GM23248 (cell line): Measurements from ENCODE around the gene SV2B. TPM values are rescaled to one million over a fixed set of nuclear protein-coding genes. Genes with fewer than 3 reads are reported as not detected.

ENCODE experiments used
- DNase-seq: peaks from one replicate; pipeline ENCODE4 v3.0.0-alpha.2; 2015
- H2AFZ ChIP-seq: fragments of 200-600 bp; sonication (generic); 2 replicates; pipeline ENCODE4 v1.6.1; 2016; ENCODE audit warnings: antibody characterized with exemption
- H3F3A ChIP-seq: fragments of 200-600 bp; sonication (generic); 2 replicates; pipeline ENCODE4 v1.6.1; 2016; ENCODE audit warnings: mild to moderate bottlenecking, antibody characterized with exemption, mixed run types; ENCODE audit not compliant: insufficient read depth
- H3K27ac ChIP-seq: fragments of 200-600 bp; sonication (generic); 2 replicates; pipeline ENCODE4 v1.5.1; 2016; ENCODE audit warnings: mild to moderate bottlenecking
- H3K27me3 ChIP-seq: fragments of 200-600 bp; sonication (generic); replicated peaks from 2 replicates; pipeline ENCODE4 v1.6.1; 2016; ENCODE audit warnings: mild to moderate bottlenecking; ENCODE audit not compliant: insufficient read depth
- H3K36me3 ChIP-seq: fragments of 200-600 bp; sonication (generic); 2 replicates; pipeline ENCODE4 v1.6.1; 2016; ENCODE audit warnings: low read depth, mild to moderate bottlenecking
- H3K4me1 ChIP-seq: fragments of 200-600 bp; sonication (generic); 2 replicates; pipeline ENCODE4 v1.6.1; 2016; ENCODE audit warnings: mild to moderate bottlenecking; ENCODE audit not compliant: insufficient read depth
- H3K4me2 ChIP-seq: fragments of 200-600 bp; sonication (generic); one replicate; pipeline ENCODE4 v1.6.1; 2016; ENCODE audit warnings: mild to moderate bottlenecking; ENCODE audit not compliant: unreplicated experiment
- H3K4me3 ChIP-seq: fragments of 200-600 bp; sonication (generic); 2 replicates; pipeline ENCODE4 v1.5.1; 2016; ENCODE audit warnings: mild to moderate bottlenecking
- H3K79me2 ChIP-seq: fragments of 200-600 bp; sonication (generic); 2 replicates; pipeline ENCODE4 v1.6.1; 2016; ENCODE audit warnings: mild to moderate bottlenecking; ENCODE audit not compliant: insufficient read depth
- H3K9ac ChIP-seq: fragments of 200-600 bp; sonication (generic); 2 replicates; pipeline ENCODE4 v1.6.1; 2016; ENCODE audit warnings: mild to moderate bottlenecking
- H3K9me2 ChIP-seq: fragments of 200-600 bp; sonication (generic); 2 replicates; pipeline ENCODE4 v1.6.1; 2016; ENCODE audit warnings: mixed run types, mild to moderate bottlenecking, moderate library complexity; ENCODE audit not compliant: insufficient read depth
- H3K9me3 ChIP-seq: fragments of 200-600 bp; sonication (generic); one replicate; pipeline ENCODE4 v1.6.1; 2017; ENCODE audit warnings: low read depth
- H4K20me1 ChIP-seq: fragments of 200-600 bp; sonication (generic); 2 replicates; pipeline ENCODE4 v1.6.0; 2016; ENCODE audit not compliant: insufficient read depth
- EZH2 ChIP-seq: fragments of 200-600 bp; sonication (generic); IDR thresholded peaks from 2 replicates; pipeline ENCODE4 v1.6.1; 2018; ENCODE audit warnings: antibody characterized with exemption, mild to moderate bottlenecking; ENCODE audit not compliant: insufficient read depth, poor library complexity, severe bottlenecking
- EZH2phosphoT487 ChIP-seq: fragments of 200-600 bp; sonication (generic); IDR thresholded peaks from 2 replicates; pipeline ENCODE4 v1.6.1; 2018; ENCODE audit warnings: antibody characterized with exemption, moderate library complexity, mild to moderate bottlenecking, low read depth; ENCODE audit not compliant: insufficient read depth
- WGBS, 2 experiments: methylation state at CpG; one replicate each; pipeline ENCODE4 v1.1.6; 2015 to 2017; ENCODE audit warnings: low lambda C conversion rate in 2 of 2, low coverage in 1 of 2; ENCODE audit errors: missing lambda C conversion rate in 2 of 2; 5-methylcytosine and 5-hydroxymethylcytosine counted together
- in situ Hi-C: fragments of 300-500 bp; cut with MboI; formaldehyde crosslinking; loops from 2 replicates; pipeline ENCODE4 v1.15.0; 2020
- polyA plus RNA-seq: library from polyadenylated mRNA; unstranded; fragments of >200 nt; fragmentation: Nextera tagmentation; extraction: Ambion mirVana; gene quantifications from 2 replicates; pipeline ENCODE4 v1.2.1, GENCODE V29; 2016
- total RNA-seq: library from RNA; depleted of rRNA; stranded (reverse); fragments of >200 nt; shearing (Covaris generic); gene quantifications from 2 replicates; pipeline ENCODE4 v1.2.3, GENCODE V29; 2014

SV2B gene
- total and polyA plus RNA-seq, 2 experiments from 2014 or later: not detected

- no peaks in the 10 kb centered on the region for H3K27me3 ChIP-seq
- no peaks in the 10 kb centered on the region for H3F3A ChIP-seq
- 41 to 42% methylated on average over 3 of the region's 3 CpGs for WGBS, 2 experiments
- no peak overlapping the region for H3K9ac ChIP-seq
- H3K4me2 ChIP-seq: no peak overlapping the region
- no peaks in the 10 kb centered on the region for H3K9me3 ChIP-seq
- no peak overlapping the region for H2AFZ ChIP-seq
- no peaks in the 10 kb centered on the region for H3K4me1 ChIP-seq
- no peaks in the 10 kb centered on the region for H3K36me3 ChIP-seq
- no peaks in the 10 kb centered on the region for H3K79me2 ChIP-seq
- TF ChIP-seq EZH2 (no peak), EZH2phosphoT487 (no peak)
- no peaks in the 10 kb centered on the region for H4K20me1 ChIP-seq
- H3K4me3 ChIP-seq: no peak overlapping the region
- DNase-seq: no peak
- in situ Hi-C loops: loop anchor here (25.0 kb wide), 1 partner anchor 187 kb away; no protein-coding TSS in a partner anchor
- H3K27ac ChIP-seq: no peak overlapping the region
- no peaks in the 10 kb centered on the region for H3K9me2 ChIP-seq
Observed at GRCh38 chr15:91249591-91249990, 149.5 kb downstream of the SV2B start.

- no peak overlapping the region for H3K4me3 ChIP-seq
- no peak for DNase-seq
- H3K79me2 ChIP-seq: no peaks in the 10 kb centered on the region
- H2AFZ ChIP-seq: no peak overlapping the region
- H3K4me1 ChIP-seq: no peaks in the 10 kb centered on the region
- H4K20me1 ChIP-seq: no peaks in the 10 kb centered on the region
- in situ Hi-C loops: no loop called here
- 76% methylated on average over 7 of the region's 7 CpGs for whole genome bisulfite sequencing, 2 experiments
- H3K9me3 ChIP-seq: no peaks in the 10 kb centered on the region
- H3K36me3 ChIP-seq: no peaks in the 10 kb centered on the region
- TF ChIP-seq EZH2phosphoT487 (no peak), EZH2 (no peak)
- no peaks in the 10 kb centered on the region for H3F3A ChIP-seq
- H3K27me3 ChIP-seq: no peaks in the 10 kb centered on the region
- no peak overlapping the region for H3K27ac ChIP-seq
- H3K9ac ChIP-seq: no peak overlapping the region
- no peaks in the 10 kb centered on the region for H3K9me2 ChIP-seq
- H3K4me2 ChIP-seq: no peak overlapping the region
Observed at GRCh38 chr15:91252322-91252721, 152.3 kb downstream of the SV2B start.

- Histone ChIP-seq H2AFZ (no peak overlapping the region), H3K36me3 (no peaks in the 10 kb centered on the region), H3K27me3 (no peaks in the 10 kb centered on the region), H3F3A (no peaks in the 10 kb centered on the region), H3K4me1 (no peaks in the 10 kb centered on the region), H3K9me3 (no peaks in the 10 kb centered on the region), H3K79me2 (no peaks in the 10 kb centered on the region), H3K9me2 (no peaks in the 10 kb centered on the region), H3K4me3 (no peak overlapping the region), H4K20me1 (no peaks in the 10 kb centered on the region), H3K9ac (no peak overlapping the region), H3K4me2 (no peak overlapping the region), H3K27ac (no peak overlapping the region)
- TF ChIP-seq EZH2phosphoT487 (no peak), EZH2 (no peak)
- no peak for DNase-seq
- in situ Hi-C loops: no loop called here
- 27 to 28% methylated on average over 2 of the region's 2 CpGs for WGBS, 2 experiments
Observed at GRCh38 chr15:91252756-91253155, 152.7 kb downstream of the SV2B start.

GRCh38 chr15:91253605-91254004 is 153.5 kb downstream of the SV2B start:
- no peaks in the 10 kb centered on the region for H3K9me3 ChIP-seq
- no peaks in the 10 kb centered on the region for H4K20me1 ChIP-seq
- no peaks in the 10 kb centered on the region for H3K36me3 ChIP-seq
- DNase-seq: no peak
- no peaks in the 10 kb centered on the region for H3F3A ChIP-seq
- no peak overlapping the region for H3K9ac ChIP-seq
- H3K79me2 ChIP-seq: no peaks in the 10 kb centered on the region
- H3K4me2 ChIP-seq: no peak overlapping the region
- TF ChIP-seq EZH2 (no peak), EZH2phosphoT487 (no peak)
- no peaks in the 10 kb centered on the region for H3K27me3 ChIP-seq
- H2AFZ ChIP-seq: no peak overlapping the region
- in situ Hi-C loops: no loop called here
- H3K27ac ChIP-seq: no peak overlapping the region
- H3K9me2 ChIP-seq: no peaks in the 10 kb centered on the region
- no peaks in the 10 kb centered on the region for H3K4me1 ChIP-seq
- no peak overlapping the region for H3K4me3 ChIP-seq
- 42 to 46% methylated on average over 3 of the region's 3 CpGs for WGBS, 2 experiments

GRCh38 chr15:91254766-91255165 is 154.7 kb downstream of the SV2B start:
- H3K27me3 ChIP-seq: no peaks in the 10 kb centered on the region
- H3F3A ChIP-seq: no peaks in the 10 kb centered on the region
- H4K20me1 ChIP-seq: no peaks in the 10 kb centered on the region
- no peak for DNase-seq
- H3K9me3 ChIP-seq: no peaks in the 10 kb centered on the region
- TF ChIP-seq EZH2 (no peak), EZH2phosphoT487 (no peak)
- WGBS, 2 experiments: 48 to 62% methylated on average over 3 of the region's 3 CpGs
- no peaks in the 10 kb centered on the region for H3K36me3 ChIP-seq
- in situ Hi-C loops: no loop called here
- H3K27ac ChIP-seq: no peak overlapping the region
- H3K4me2 ChIP-seq: no peak overlapping the region
- H3K4me1 ChIP-seq: no peaks in the 10 kb centered on the region
- H2AFZ ChIP-seq: no peak overlapping the region
- H3K9me2 ChIP-seq: no peaks in the 10 kb centered on the region
- H3K9ac ChIP-seq: no peak overlapping the region
- H3K79me2 ChIP-seq: no peaks in the 10 kb centered on the region
- H3K4me3 ChIP-seq: no peak overlapping the region
